Activated naive CD8-positive, alpha-beta T cell treated with anti-CD3 and anti-CD28 coated beads, Interleukin-2, amount 50 U/mL, for 24 hours (primary cell): ENCODE data around the gene PREB.
A peak's percentile ranks its signal among the peaks of the same experiment; 100 is the strongest.

Experiments used
- ATAC-seq: fragments of 150-1000 bp; cut with Tn5 transposase; one replicate; pipeline ENCODE4 v1.10.0; 2021
- DNase-seq: peaks from one replicate; pipeline ENCODE4 v3.0.0; 2021
- H3K27ac Mint-ChIP-seq: one replicate; pipeline ENCODE4 v1.8.0; 2021; ENCODE audit warnings: mild to moderate bottlenecking, mixed read lengths
- H3K27me3 Mint-ChIP-seq: one replicate; pipeline ENCODE4 v1.8.0; 2021; ENCODE audit warnings: mixed read lengths
- H3K36me3 Mint-ChIP-seq: one replicate; pipeline ENCODE4 v1.8.0; 2021; ENCODE audit warnings: low read depth, mixed read lengths
- H3K4me1 Mint-ChIP-seq: one replicate; pipeline ENCODE4 v1.8.0; 2021; ENCODE audit warnings: mixed read lengths
- H3K4me3 Mint-ChIP-seq: one replicate; pipeline ENCODE4 v1.8.0; 2021; ENCODE audit warnings: mild to moderate bottlenecking, moderate library complexity, mixed read lengths
- H3K9me3 Mint-ChIP-seq: one replicate; pipeline ENCODE4 v1.8.0; 2021; ENCODE audit warnings: mixed read lengths

The PREB gene

GRCh38 chr2:27100036-27100435, 34.4 kb downstream of the PREB start:
- Mint-ChIP-seq H3K4me1 (peaks cover 10% of the 10 kb centered on the region), H3K27ac (no peak overlapping the region), H3K4me3 (no peak overlapping the region), H3K27me3 (peaks cover 2% of the 10 kb centered on the region), H3K36me3 (no peaks in the 10 kb centered on the region), H3K9me3 (no peaks in the 10 kb centered on the region)
- ATAC-seq (no peak), DNase-seq (no peak)

- H3K36me3 Mint-ChIP-seq = no peaks in the 10 kb centered on the region
- peaks cover 2% of the 10 kb centered on the region for H3K27me3 Mint-ChIP-seq
- ATAC-seq (no peak), DNase-seq (no peak)
- no peaks in the 10 kb centered on the region for H3K9me3 Mint-ChIP-seq
- no peak overlapping the region for H3K27ac Mint-ChIP-seq
- H3K4me1 Mint-ChIP-seq = peaks cover 10% of the 10 kb centered on the region
- H3K4me3 Mint-ChIP-seq = no peak overlapping the region
Observed at GRCh38 chr2:27099334-27099955, 35.0 kb downstream of the PREB start.

GRCh38 chr2:27097341-27097740, 37.1 kb downstream of the PREB start:
- H3K36me3 Mint-ChIP-seq = no peaks in the 10 kb centered on the region
- no peak overlapping the region for H3K4me3 Mint-ChIP-seq
- no peak overlapping the region for H3K27ac Mint-ChIP-seq
- DNase-seq (no peak), ATAC-seq (no peak)
- no peaks in the 10 kb centered on the region for H3K9me3 Mint-ChIP-seq
- H3K4me1 Mint-ChIP-seq = peaks cover 10% of the 10 kb centered on the region
- H3K27me3 Mint-ChIP-seq = no peaks in the 10 kb centered on the region

- no peak overlapping the region for H3K4me3 Mint-ChIP-seq
- no peaks in the 10 kb centered on the region for H3K9me3 Mint-ChIP-seq
- peaks cover 10% of the 10 kb centered on the region for H3K4me1 Mint-ChIP-seq
Observed at GRCh38 chr2:27096748-27097297, 37.6 kb downstream of the PREB start.

GRCh38 chr2:27095745-27096651, 38.4 kb downstream of the PREB start:
- Mint-ChIP-seq H3K36me3 (no peaks in the 10 kb centered on the region), H3K9me3 (no peaks in the 10 kb centered on the region), H3K27me3 (no peaks in the 10 kb centered on the region), H3K4me1 (peaks cover 10% of the 10 kb centered on the region), H3K27ac (peak overlapping the region; percentile 42), H3K4me3 (peak overlapping the region; percentile 29)
- peak; percentile 43 for DNase-seq
- ATAC-seq = peak; percentile 63

More at GRCh38 chr2:27096748-27097297, 37.6 kb downstream of the PREB start:
- no peak for DNase-seq
- no peak for ATAC-seq
- Mint-ChIP-seq H3K27ac (peak overlapping the region; percentile 42), H3K36me3 (no peaks in the 10 kb centered on the region), H3K27me3 (no peaks in the 10 kb centered on the region)

- Mint-ChIP-seq H3K4me3 (no peak overlapping the region), H3K27ac (no peak overlapping the region), H3K36me3 (no peaks in the 10 kb centered on the region), H3K4me1 (peaks cover 10% of the 10 kb centered on the region), H3K9me3 (no peaks in the 10 kb centered on the region), H3K27me3 (no peaks in the 10 kb centered on the region)
- ATAC-seq (no peak), DNase-seq (no peak)
Observed at GRCh38 chr2:27095427-27095744, 39.0 kb downstream of the PREB start.

- H3K4me1 Mint-ChIP-seq = peaks cover 10% of the 10 kb centered on the region
- H3K27ac Mint-ChIP-seq = no peak overlapping the region
- H3K4me3 Mint-ChIP-seq = no peak overlapping the region
- H3K27me3 Mint-ChIP-seq = no peaks in the 10 kb centered on the region
- H3K9me3 Mint-ChIP-seq = no peaks in the 10 kb centered on the region
- ATAC-seq (no peak), DNase-seq (no peak)
- H3K36me3 Mint-ChIP-seq = no peaks in the 10 kb centered on the region
Observed at GRCh38 chr2:27094353-27094984, 40.0 kb downstream of the PREB start.

- Mint-ChIP-seq H3K36me3 (no peaks in the 10 kb centered on the region), H3K9me3 (no peaks in the 10 kb centered on the region), H3K4me1 (peaks cover 10% of the 10 kb centered on the region), H3K27ac (no peak overlapping the region), H3K4me3 (no peak overlapping the region), H3K27me3 (no peaks in the 10 kb centered on the region)
- DNase-seq = no peak
- ATAC-seq = no peak
Observed at GRCh38 chr2:27093430-27094352, 40.7 kb downstream of the PREB start.

- no peak for ATAC-seq
- H3K4me1 Mint-ChIP-seq = peaks cover 11% of the 10 kb centered on the region
- H3K9me3 Mint-ChIP-seq = no peaks in the 10 kb centered on the region
- no peak for DNase-seq
- H3K36me3 Mint-ChIP-seq = no peaks in the 10 kb centered on the region
- no peak overlapping the region for H3K27ac Mint-ChIP-seq
- H3K27me3 Mint-ChIP-seq = no peaks in the 10 kb centered on the region
- no peak overlapping the region for H3K4me3 Mint-ChIP-seq
Observed at GRCh38 chr2:27092696-27093429, 41.6 kb downstream of the PREB start.

- Mint-ChIP-seq H3K9me3 (no peaks in the 10 kb centered on the region), H3K4me3 (no peak overlapping the region), H3K27ac (no peak overlapping the region), H3K27me3 (no peaks in the 10 kb centered on the region), H3K4me1 (peaks cover 18% of the 10 kb centered on the region), H3K36me3 (no peaks in the 10 kb centered on the region)
- DNase-seq (no peak), ATAC-seq (no peak)
Observed at GRCh38 chr2:27091746-27092695, 42.4 kb downstream of the PREB start.

GRCh38 chr2:27089111-27089954, 45.1 kb downstream of the PREB start:
- Mint-ChIP-seq H3K9me3 (no peaks in the 10 kb centered on the region), H3K36me3 (no peaks in the 10 kb centered on the region), H3K4me3 (no peak overlapping the region), H3K27me3 (no peaks in the 10 kb centered on the region), H3K4me1 (peaks cover 20% of the 10 kb centered on the region), H3K27ac (no peak overlapping the region)
- DNase-seq (no peak), ATAC-seq (no peak)

GRCh38 chr2:27088634-27089033, 45.8 kb downstream of the PREB start:
- no peaks in the 10 kb centered on the region for H3K36me3 Mint-ChIP-seq
- H3K9me3 Mint-ChIP-seq = no peaks in the 10 kb centered on the region
- no peaks in the 10 kb centered on the region for H3K27me3 Mint-ChIP-seq
- H3K4me3 Mint-ChIP-seq = no peak overlapping the region
- peaks cover 20% of the 10 kb centered on the region for H3K4me1 Mint-ChIP-seq
- no peak overlapping the region for H3K27ac Mint-ChIP-seq
- DNase-seq = no peak
- ATAC-seq = no peak
